K562 (cell line): ENCODE data around the gene FTSJ3. TPM values are rescaled to one million over a fixed set of nuclear protein-coding genes. Genes with fewer than 3 reads are reported as not detected.

Experiments used
- ATAC-seq: fragments of 200-7000 bp; cut with Tn5 transposase; 3 replicates; pipeline ENCODE4 v1.9.1; 2020; ENCODE audit warnings: moderate library complexity
- BruUV-seq: library from RNA; stranded (reverse); fragments of 400-500 nt; replicated peaks from 2 replicates; lab custom pipeline; 2021; lab: Mats Ljungman, UMichigan
- CTCF ChIA-PET: fragments of 300-600 bp; formaldehyde crosslinking; extraction: SDS; loops from one replicate; lab custom pipeline; 2021; ENCODE audit warnings: low intra/inter-chr PET ratio; lab: Yijun Ruan, JAX
- POLR2A ChIA-PET: fragments of 300-600, 350-650 bp; sonication (Branson Sonifier 250); formaldehyde crosslinking; extraction: SDS; loops from one replicate; lab custom pipeline; 2021; ENCODE audit warnings: antibody characterized with exemption, inconsistent platforms; lab: Yijun Ruan, JAX
- DNase-seq, 4 experiments: peaks; one replicate each; pipeline versions ENCODE4 v3.0.0 to v3.0.0-alpha.2; 2011 to 2018; ENCODE audit warnings: low spot score in 3 of 4, mixed read lengths in 3 of 4; ENCODE audit errors: extremely low read depth in 1 of 4
- FAIRE-seq: peaks from 2 replicates; lab custom pipeline; 2011; peaks lifted over from hg19 to GRCh38; lab: Jason Lieb, UNC
- H2AFZ ChIP-seq: 2 replicates; pipeline ENCODE4 v1.6.0; 2011; ENCODE audit warnings: low read depth, low read length, control low read depth, inconsistent platforms
- H3K27ac ChIP-seq: fragments of 200-600 bp; 3 replicates; pipeline ENCODE4 v1.8.0; 2011; ENCODE audit warnings: low read depth, mild to moderate bottlenecking, control low read depth, inconsistent platforms, low read length, moderate library complexity, mixed read lengths; ENCODE audit errors: extremely low read depth
- H3K27me3 ChIP-seq, 2 experiments: fragments of 300-600 bp in 1 of 2; 2 replicates in 1 of 2; 3 replicates in 1 of 2; pipeline versions ENCODE4 v1.6.0 to v1.8.0; 2011; ENCODE audit warnings: inconsistent platforms in 2 of 2, low read length in 2 of 2, mild to moderate bottlenecking in 1 of 2, mixed read lengths in 1 of 2, moderate library complexity in 1 of 2; ENCODE audit not compliant: control insufficient read depth in 2 of 2, insufficient read depth in 2 of 2
- H3K36me3 ChIP-seq: fragments of 300-600 bp; 3 replicates; pipeline ENCODE4 v1.8.0; 2011; ENCODE audit warnings: mild to moderate bottlenecking, low read length, inconsistent platforms; ENCODE audit not compliant: control insufficient read depth, insufficient read depth
- H3K4me1 ChIP-seq, 2 experiments: fragments of 200-600 bp in 1 of 2; replicated peaks in 1 of 2; 2 replicates in 1 of 2; 3 replicates in 1 of 2; pipeline versions ENCODE4 v1.5.1 to v1.8.0; 2011; ENCODE audit warnings: inconsistent platforms in 2 of 2, low read length in 2 of 2, mild to moderate bottlenecking in 1 of 2, mixed read lengths in 1 of 2, moderate library complexity in 1 of 2; ENCODE audit not compliant: control insufficient read depth in 2 of 2, insufficient read depth in 2 of 2
- H3K4me2 ChIP-seq: 2 replicates; pipeline ENCODE4 v1.6.1; 2011; ENCODE audit warnings: low read length, control low read depth, inconsistent platforms, mixed read lengths; ENCODE audit not compliant: insufficient read depth
- H3K4me3 ChIP-seq: fragments of 200-600 bp; sonication (generic), shearing (Covaris generic); 2 replicates; pipeline ENCODE4 v1.5.1; 2016; ENCODE audit warnings: control low read depth, inconsistent platforms
- H3K79me2 ChIP-seq: fragments of 200-600 bp; 3 replicates; pipeline ENCODE4 v1.8.0; 2011; ENCODE audit warnings: low read length, inconsistent platforms; ENCODE audit not compliant: control insufficient read depth, insufficient read depth
- H3K9ac ChIP-seq, 2 experiments: 2 replicates each; pipeline versions ENCODE4 v1.6.0 to v1.6.1; 2011; ENCODE audit warnings: low read depth in 2 of 2, low read length in 2 of 2, control low read depth in 1 of 2, inconsistent platforms in 1 of 2, mild to moderate bottlenecking in 1 of 2, mixed read lengths in 1 of 2; ENCODE audit not compliant: insufficient read depth in 1 of 2
- H3K9me1 ChIP-seq: one replicate; pipeline ENCODE4 v1.6.0; 2011; ENCODE audit warnings: inconsistent platforms, mild to moderate bottlenecking, low read length, moderate library complexity; ENCODE audit not compliant: control insufficient read depth, insufficient read depth
- H3K9me3 ChIP-seq: replicated peaks from 2 replicates; pipeline ENCODE4 v1.5.1; 2011; ENCODE audit warnings: low read depth, low read length, inconsistent platforms; ENCODE audit not compliant: control insufficient read depth, insufficient read depth
- H4K20me1 ChIP-seq: replicated peaks from 2 replicates; pipeline ENCODE4 v1.6.1; 2011; ENCODE audit warnings: low read length, inconsistent platforms, mixed read lengths; ENCODE audit not compliant: control insufficient read depth, insufficient read depth
- ATF7 ChIP-seq: fragments of 450-650 bp; IDR thresholded peaks from 2 replicates; pipeline ENCODE4 v1.7.1; 2014; ENCODE audit warnings: mild to moderate bottlenecking, moderate library complexity
- CREB1 ChIP-seq, 2 experiments: sonication (generic) in 1 of 2; formaldehyde crosslinking in 1 of 2; IDR thresholded peaks; 2 replicates each; pipeline versions ENCODE4 v1.6.1 to v1.8.0; 2012 to 2022; ENCODE audit warnings: inconsistent platforms in 1 of 2, mild to moderate bottlenecking in 1 of 2, missing genetic modification reagents in 1 of 2, moderate library complexity in 1 of 2
- GTF2F1 ChIP-seq: IDR thresholded peaks from 2 replicates; pipeline ENCODE4 v1.6.1; 2011; ENCODE audit warnings: low read depth, low read length, improper control_type of control experiment
- HMGN3 ChIP-seq: IDR thresholded peaks from 2 replicates; pipeline ENCODE4 v1.6.1; 2011; ENCODE audit warnings: borderline replicate concordance, low read depth, mild to moderate bottlenecking, mixed read lengths, low read length; ENCODE audit not compliant: insufficient read length; ENCODE audit errors: extremely low read depth
- MIER1 ChIP-seq: fragments of 450-650 bp; IDR thresholded peaks from 2 replicates; pipeline ENCODE4 v1.6.1; 2016; ENCODE audit warnings: antibody characterized with exemption, mild to moderate bottlenecking, low read depth
- PRPF4 ChIP-seq: fragments of 200-400 bp; formaldehyde crosslinking; IDR thresholded peaks from one replicate; pipeline ENCODE4 v1.6.1; 2017; ENCODE audit warnings: low read length, low read depth, mild to moderate bottlenecking; ENCODE audit not compliant: insufficient read depth, poor library complexity, severe bottlenecking
- ZBTB1 ChIP-seq: sonication (generic); formaldehyde crosslinking; IDR thresholded peaks from 2 replicates; pipeline ENCODE4 v1.8.1; 2023; ENCODE audit warnings: missing genetic modification reagents, low read depth, mild to moderate bottlenecking, borderline replicate concordance
- ZNF140 ChIP-seq: fragments of 250-450 bp; sonication (Bioruptor Pico); IDR thresholded peaks from 2 replicates; pipeline ENCODE4 v1.8.0; 2021; ENCODE audit warnings: moderate library complexity, mild to moderate bottlenecking, inconsistent platforms
- WGBS: fragments of 100-300 bp; shearing (Covaris generic); methylation state at CpG from one replicate; pipeline ENCODE4 v1.1.6; 2016; ENCODE audit warnings: low coverage, mixed read lengths; ENCODE audit not compliant: insufficient coverage; ENCODE audit errors: missing lambda C conversion rate; 5-methylcytosine and 5-hydroxymethylcytosine counted together
- in situ Hi-C: fragments of 300-500 bp; cut with MboI; formaldehyde crosslinking; loops from 4 replicates; pipeline ENCODE4 v1.15.0; 2018; ENCODE audit warnings: inconsistent platforms, mixed read lengths
- intact Hi-C: fragments of 100-400 bp; cut with micrococcal nuclease; formaldehyde crosslinking; loops from 2 replicates; pipeline ENCODE4 v1.14.2; 2022
- polyA plus RNA-seq, 8 experiments: library from polyadenylated mRNA; depleted of rRNA in 4 of 8; stranded (reverse) in 5 of 8; unstranded in 3 of 8; fragments of >200 nt; fragmentation: Nextera tagmentation in 2 of 8; fragmentation: Illumina TruSeq in 1 of 8; extraction: Ambion mirVana in 2 of 8; extraction: Trizol in 1 of 8; gene quantifications; 2 replicates each; pipeline versions ENCODE4 v1.2.1 to v1.2.3, GENCODE V29; 2011 to 2014; ENCODE audit warnings: inconsistent platforms in 1 of 8, missing spikeins in 1 of 8
- total RNA-seq, 7 experiments: library from RNA; depleted of rRNA in 6 of 7; stranded (reverse); fragments of >200 nt in 6 of 7; fragmentation: Illumina TruSeq in 2 of 7; extraction: Trizol in 2 of 7; gene quantifications; 2 replicates each; pipeline versions ENCODE4 v1.2.1 to v1.2.3, GENCODE V29; 2011 to 2021; ENCODE audit warnings: low replicate concordance in 1 of 7
- TF ChIP-seq, protein P1 (sequence below): sonication (generic); formaldehyde crosslinking; IDR thresholded peaks from 2 replicates; pipeline ENCODE4 v1.8.0; 2023; ENCODE audit warnings: mild to moderate bottlenecking, missing genetic modification reagents
- TF ChIP-seq, protein P2 (sequence below): fragments of 250-450 bp; sonication (Bioruptor Pico); IDR thresholded peaks from 2 replicates; pipeline ENCODE4 v1.9.0; 2021; ENCODE audit warnings: mild to moderate bottlenecking, inconsistent platforms
- TF ChIP-seq, protein P3 (sequence below): fragments of 250-450 bp; sonication (Bioruptor Pico); IDR thresholded peaks from 2 replicates; pipeline ENCODE4 v1.5.0; 2020; ENCODE audit warnings: mild to moderate bottlenecking

The FTSJ3 gene
- total and polyA plus RNA-seq, 9 of the 15 experiments (the other 6 are each of a cell fraction or from before 2014, with no cell fraction given): 18.0 to 65.6 (median 52.4) TPM

DNA sequence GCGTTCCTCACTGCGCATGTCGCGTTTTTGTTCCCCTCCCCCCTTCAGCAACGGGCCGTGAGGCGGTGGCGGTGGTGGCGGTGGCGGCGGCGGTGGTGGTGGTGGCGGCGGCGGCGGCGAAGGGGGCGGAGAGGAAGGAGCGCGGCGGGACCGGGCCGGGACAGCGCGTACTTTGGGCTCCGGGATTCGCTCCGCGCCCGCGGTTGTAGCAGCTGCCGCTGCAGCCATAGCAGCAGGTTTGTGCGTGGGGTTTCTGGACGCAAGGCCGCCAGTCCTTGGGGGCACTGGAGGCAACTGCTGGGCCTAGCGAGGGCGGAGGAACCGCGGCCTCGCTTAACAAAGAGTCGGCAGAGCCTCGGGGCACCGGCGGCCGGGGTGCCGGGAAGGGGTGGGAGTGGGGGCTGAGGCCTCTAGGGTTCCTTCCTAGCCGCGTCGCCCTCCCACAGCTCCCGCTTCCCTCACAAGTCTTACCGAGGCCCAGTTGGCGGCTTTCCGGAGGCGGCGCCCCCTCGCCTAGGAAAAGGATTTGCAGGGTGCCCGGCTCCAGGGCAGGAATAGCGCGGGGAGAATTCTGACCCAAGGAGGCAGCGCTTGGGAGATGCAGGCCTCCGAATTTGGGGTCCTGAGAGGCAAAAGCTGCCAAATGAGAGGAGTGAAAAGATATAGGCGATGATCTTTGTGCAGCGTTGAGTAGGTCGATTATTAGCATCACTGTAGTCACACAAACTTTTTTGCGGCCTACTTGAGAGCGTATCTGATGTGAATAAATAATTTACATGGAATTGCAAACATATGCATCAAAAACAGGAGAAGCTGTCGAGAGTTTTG lies 53.1 kb downstream of the FTSJ3 start, which contains the start of gene DDX42:
DDX42 (plus strand) TSS at position 30 of the 828 bp plus-strand sequence. CDS start 12,880 bp downstream, outside the sequence.
- intact Hi-C loops (loop anchor here (5.0 to 10.0 kb wide), 3 partner anchors 152 to 370 kb away; partner anchors contain the start of genes DCAF7 and MAP3K3), in situ Hi-C loops (no loop called here)
- peak within 1 kb of the TSS; percentile 99 for H3K27ac ChIP-seq
- no peaks in the 10 kb centered on the region for H3K27me3 ChIP-seq
- peaks cover 97% of the 10 kb centered on the region for H3K79me2 ChIP-seq
- ChIA-PET POLR2A (interaction anchor here (0.6 to 5.4 kb wide), 30 partner anchors 9 to 349 kb away, joined by 3 to 82 read pairs (median 6); partner anchors contain the start of genes FTSJ3, PSMC5 and STRADA), CTCF (no interaction called here)
- H3K4me3 ChIP-seq: peak within 1 kb of the TSS; percentile 84
- FAIRE-seq (no peak), ATAC-seq (peak; percentile 34), DNase-seq (peak; percentile 54 to 83 (median 72))
- no peaks in the 10 kb centered on the region for H3K9me1 ChIP-seq
- BruUV-seq: no TSS peak
- H3K36me3 ChIP-seq: peaks cover 49% of the 10 kb centered on the region
- H3K9me3 ChIP-seq: no peaks in the 10 kb centered on the region
- H2AFZ ChIP-seq: peak within 1 kb of the TSS; percentile 86
- under 1% methylated on average over 39 of the region's 67 CpGs for WGBS
- peak within 1 kb of the TSS; percentile 98 to 99 for H3K9ac ChIP-seq
- H3K4me1 ChIP-seq: peaks cover 9 to 24% of the 10 kb centered on the region in 2 experiments
- peak within 1 kb of the TSS; percentile 93 for H3K4me2 ChIP-seq
- H4K20me1 ChIP-seq: peaks cover 24% of the 10 kb centered on the region
- TF ChIP-seq CREB1 (IDR thresholded peaks at IDR 0.05): no peak
- TF ChIP-seq CREB1 (CRISPR knock-in tag; IDR thresholded peaks at IDR 0.05): 0 out of 2 replicates have a peak, but pooled peaks have one; percentile 22
- TF ChIP-seq, protein P1, sequence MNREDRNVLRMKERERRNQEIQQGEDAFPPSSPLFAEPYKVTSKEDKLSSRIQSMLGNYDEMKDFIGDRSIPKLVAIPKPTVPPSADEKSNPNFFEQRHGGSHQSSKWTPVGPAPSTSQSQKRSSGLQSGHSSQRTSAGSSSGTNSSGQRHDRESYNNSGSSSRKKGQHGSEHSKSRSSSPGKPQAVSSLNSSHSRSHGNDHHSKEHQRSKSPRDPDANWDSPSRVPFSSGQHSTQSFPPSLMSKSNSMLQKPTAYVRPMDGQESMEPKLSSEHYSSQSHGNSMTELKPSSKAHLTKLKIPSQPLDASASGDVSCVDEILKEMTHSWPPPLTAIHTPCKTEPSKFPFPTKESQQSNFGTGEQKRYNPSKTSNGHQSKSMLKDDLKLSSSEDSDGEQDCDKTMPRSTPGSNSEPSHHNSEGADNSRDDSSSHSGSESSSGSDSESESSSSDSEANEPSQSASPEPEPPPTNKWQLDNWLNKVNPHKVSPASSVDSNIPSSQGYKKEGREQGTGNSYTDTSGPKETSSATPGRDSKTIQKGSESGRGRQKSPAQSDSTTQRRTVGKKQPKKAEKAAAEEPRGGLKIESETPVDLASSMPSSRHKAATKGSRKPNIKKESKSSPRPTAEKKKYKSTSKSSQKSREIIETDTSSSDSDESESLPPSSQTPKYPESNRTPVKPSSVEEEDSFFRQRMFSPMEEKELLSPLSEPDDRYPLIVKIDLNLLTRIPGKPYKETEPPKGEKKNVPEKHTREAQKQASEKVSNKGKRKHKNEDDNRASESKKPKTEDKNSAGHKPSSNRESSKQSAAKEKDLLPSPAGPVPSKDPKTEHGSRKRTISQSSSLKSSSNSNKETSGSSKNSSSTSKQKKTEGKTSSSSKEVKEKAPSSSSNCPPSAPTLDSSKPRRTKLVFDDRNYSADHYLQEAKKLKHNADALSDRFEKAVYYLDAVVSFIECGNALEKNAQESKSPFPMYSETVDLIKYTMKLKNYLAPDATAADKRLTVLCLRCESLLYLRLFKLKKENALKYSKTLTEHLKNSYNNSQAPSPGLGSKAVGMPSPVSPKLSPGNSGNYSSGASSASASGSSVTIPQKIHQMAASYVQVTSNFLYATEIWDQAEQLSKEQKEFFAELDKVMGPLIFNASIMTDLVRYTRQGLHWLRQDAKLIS (CRISPR knock-in tag): peak; percentile 79
- TF ChIP-seq, protein P2, sequence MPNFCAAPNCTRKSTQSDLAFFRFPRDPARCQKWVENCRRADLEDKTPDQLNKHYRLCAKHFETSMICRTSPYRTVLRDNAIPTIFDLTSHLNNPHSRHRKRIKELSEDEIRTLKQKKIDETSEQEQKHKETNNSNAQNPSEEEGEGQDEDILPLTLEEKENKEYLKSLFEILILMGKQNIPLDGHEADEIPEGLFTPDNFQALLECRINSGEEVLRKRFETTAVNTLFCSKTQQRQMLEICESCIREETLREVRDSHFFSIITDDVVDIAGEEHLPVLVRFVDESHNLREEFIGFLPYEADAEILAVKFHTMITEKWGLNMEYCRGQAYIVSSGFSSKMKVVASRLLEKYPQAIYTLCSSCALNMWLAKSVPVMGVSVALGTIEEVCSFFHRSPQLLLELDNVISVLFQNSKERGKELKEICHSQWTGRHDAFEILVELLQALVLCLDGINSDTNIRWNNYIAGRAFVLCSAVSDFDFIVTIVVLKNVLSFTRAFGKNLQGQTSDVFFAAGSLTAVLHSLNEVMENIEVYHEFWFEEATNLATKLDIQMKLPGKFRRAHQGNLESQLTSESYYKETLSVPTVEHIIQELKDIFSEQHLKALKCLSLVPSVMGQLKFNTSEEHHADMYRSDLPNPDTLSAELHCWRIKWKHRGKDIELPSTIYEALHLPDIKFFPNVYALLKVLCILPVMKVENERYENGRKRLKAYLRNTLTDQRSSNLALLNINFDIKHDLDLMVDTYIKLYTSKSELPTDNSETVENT (CRISPR knock-in tag): peak; percentile 47; the same call in 1 of the 2 replicates
- TF ChIP-seq, protein P3, sequence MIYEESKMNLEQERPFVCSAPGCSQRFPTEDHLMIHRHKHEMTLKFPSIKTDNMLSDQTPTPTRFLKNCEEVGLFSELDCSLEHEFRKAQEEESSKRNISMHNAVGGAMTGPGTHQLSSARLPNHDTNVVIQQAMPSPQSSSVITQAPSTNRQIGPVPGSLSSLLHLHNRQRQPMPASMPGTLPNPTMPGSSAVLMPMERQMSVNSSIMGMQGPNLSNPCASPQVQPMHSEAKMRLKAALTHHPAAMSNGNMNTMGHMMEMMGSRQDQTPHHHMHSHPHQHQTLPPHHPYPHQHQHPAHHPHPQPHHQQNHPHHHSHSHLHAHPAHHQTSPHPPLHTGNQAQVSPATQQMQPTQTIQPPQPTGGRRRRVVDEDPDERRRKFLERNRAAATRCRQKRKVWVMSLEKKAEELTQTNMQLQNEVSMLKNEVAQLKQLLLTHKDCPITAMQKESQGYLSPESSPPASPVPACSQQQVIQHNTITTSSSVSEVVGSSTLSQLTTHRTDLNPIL: no peak
- TF ChIP-seq HMGN3: peak; percentile 56
- no peak for TF ChIP-seq MIER1
- TF ChIP-seq ZBTB1 (CRISPR knock-in tag): peak; percentile 100
- TF ChIP-seq PRPF4: no peak
- no peak for TF ChIP-seq GTF2F1
- no peak for TF ChIP-seq ZNF140 (CRISPR knock-in tag)
- no peak for TF ChIP-seq ATF7
